ENCODE results near the gene DNMT3L.

Gene DNMT3L

GRCh38 chr21:44293551-44294231 lies 32.0 kb upstream of the DNMT3L start:
- Histone ChIP-seq H3K27me3 (replicated peaks) (no peaks in the 10 kb centered on the region), H3K4me3 (ENCODE audit: low read depth, low read length) (no peak overlapping the region), H3K36me3 (replicated peaks) (no peaks in the 10 kb centered on the region), H3K27ac (no peak overlapping the region)
- no peak for TF ChIP-seq CTCF (IDR thresholded peaks at IDR 0.05; ENCODE audit: low read depth, low read length, missing control alignments)
- in situ Hi-C loops (cut with HindIII; ENCODE audit: low pct_ligation_motif_present, low sequenced_read_pairs) = no loop called here
- no peak for DNase-seq

- DNase-seq = no peak
- Histone ChIP-seq H3K27ac (no peak overlapping the region), H3K36me3 (replicated peaks) (no peaks in the 10 kb centered on the region), H3K4me3 (ENCODE audit: low read depth, low read length) (no peak overlapping the region), H3K27me3 (replicated peaks) (no peaks in the 10 kb centered on the region)
- no peak for TF ChIP-seq CTCF (IDR thresholded peaks at IDR 0.05; ENCODE audit: low read depth, low read length, missing control alignments)
- in situ Hi-C loops (cut with HindIII; ENCODE audit: low pct_ligation_motif_present, low sequenced_read_pairs) = no loop called here
Observed at GRCh38 chr21:44292812-44293195, 31.1 kb upstream of the DNMT3L start.

GRCh38 chr21:44291936-44292811 lies 30.5 kb upstream of the DNMT3L start:
- no peak for TF ChIP-seq CTCF (IDR thresholded peaks at IDR 0.05; ENCODE audit: low read depth, low read length, missing control alignments)
- H3K4me3 ChIP-seq (ENCODE audit: low read depth, low read length) = no peak overlapping the region
- no peaks in the 10 kb centered on the region for H3K36me3 ChIP-seq (replicated peaks)
- in situ Hi-C loops (cut with HindIII; ENCODE audit: low pct_ligation_motif_present, low sequenced_read_pairs) = no loop called here
- H3K27ac ChIP-seq = no peak overlapping the region
- H3K27me3 ChIP-seq (replicated peaks) = no peaks in the 10 kb centered on the region
- no peak for DNase-seq

GRCh38 chr21:44291078-44291935 lies 29.6 kb upstream of the DNMT3L start:
- no peaks in the 10 kb centered on the region for H3K36me3 ChIP-seq (replicated peaks)
- no peak for TF ChIP-seq CTCF (IDR thresholded peaks at IDR 0.05; ENCODE audit: low read depth, low read length, missing control alignments)
- in situ Hi-C loops (cut with HindIII; ENCODE audit: low pct_ligation_motif_present, low sequenced_read_pairs) = no loop called here
- H3K4me3 ChIP-seq (ENCODE audit: low read depth, low read length) = no peak overlapping the region
- no peak for DNase-seq
- H3K27me3 ChIP-seq (replicated peaks) = no peaks in the 10 kb centered on the region
- no peak overlapping the region for H3K27ac ChIP-seq

- no peaks in the 10 kb centered on the region for H3K27me3 ChIP-seq (replicated peaks)
- no peak for TF ChIP-seq CTCF (IDR thresholded peaks at IDR 0.05; ENCODE audit: low read depth, low read length, missing control alignments)
- H3K27ac ChIP-seq = no peak overlapping the region
- no peaks in the 10 kb centered on the region for H3K36me3 ChIP-seq (replicated peaks)
- no peak overlapping the region for H3K4me3 ChIP-seq (ENCODE audit: low read depth, low read length)
- DNase-seq = no peak
- in situ Hi-C loops (cut with HindIII; ENCODE audit: low pct_ligation_motif_present, low sequenced_read_pairs) = no loop called here
Observed at GRCh38 chr21:44290327-44291077, 28.8 kb upstream of the DNMT3L start.

Data from brain microvascular endothelial cell (primary cell).